ENCODE measurements around the gene ATP8A2.

GRCh38 chr13:25725104-25725503 lies 353.3 kb downstream of the ATP8A2 start:
- TF ChIP-seq CTCF (IDR thresholded peaks at IDR 0.05) (no peak), POLR2AphosphoS5 (IDR thresholded peaks at IDR 0.05) (no peak)
